ENCODE results near the gene HSP90B1. TPM values are rescaled to one million over a fixed set of nuclear protein-coding genes. Genes with fewer than 3 reads are reported as not detected.

Gene HSP90B1
- total and polyA plus RNA-seq, 2 of the 13 experiments (the other 11 are each of a cell fraction or from before 2014, with no cell fraction given) = 800 to 954 TPM

DNA sequence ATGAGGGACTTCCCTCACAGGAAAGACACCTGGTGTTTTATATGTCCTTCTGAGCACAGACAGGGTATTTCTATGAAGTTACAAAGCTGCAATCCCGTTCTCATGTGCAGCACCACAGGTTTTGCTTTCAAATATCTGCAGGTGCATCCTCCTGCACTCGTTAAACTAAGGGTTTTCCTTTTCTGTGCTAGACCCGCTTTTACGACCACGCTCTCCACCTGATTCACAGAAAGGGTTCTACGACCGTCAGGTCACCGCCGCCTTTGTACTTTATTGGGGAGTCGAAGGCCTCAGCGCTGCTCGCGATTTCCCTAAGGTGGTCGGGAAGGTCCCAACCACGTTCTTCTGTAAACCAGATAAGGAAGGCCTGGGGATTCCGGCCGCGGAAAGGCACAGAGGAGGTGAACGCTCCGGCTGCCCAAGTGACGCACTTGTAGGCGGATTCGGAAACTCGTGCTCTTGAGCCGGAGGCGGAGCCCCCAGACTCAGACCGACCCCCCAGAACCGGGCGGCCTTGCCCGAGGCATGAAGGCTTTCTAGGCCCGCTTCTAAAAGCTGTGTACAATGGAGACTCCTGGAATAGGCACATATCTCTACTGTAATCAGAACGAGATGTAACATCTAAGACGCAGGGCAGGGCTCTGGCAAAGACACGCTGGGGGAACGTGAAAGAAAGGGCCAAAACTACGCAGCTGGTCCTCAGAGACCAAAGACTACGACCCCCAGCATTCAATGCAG, 995 bp upstream of the HSP90B1 start (continued):
- TF ChIP-seq, protein P1, sequence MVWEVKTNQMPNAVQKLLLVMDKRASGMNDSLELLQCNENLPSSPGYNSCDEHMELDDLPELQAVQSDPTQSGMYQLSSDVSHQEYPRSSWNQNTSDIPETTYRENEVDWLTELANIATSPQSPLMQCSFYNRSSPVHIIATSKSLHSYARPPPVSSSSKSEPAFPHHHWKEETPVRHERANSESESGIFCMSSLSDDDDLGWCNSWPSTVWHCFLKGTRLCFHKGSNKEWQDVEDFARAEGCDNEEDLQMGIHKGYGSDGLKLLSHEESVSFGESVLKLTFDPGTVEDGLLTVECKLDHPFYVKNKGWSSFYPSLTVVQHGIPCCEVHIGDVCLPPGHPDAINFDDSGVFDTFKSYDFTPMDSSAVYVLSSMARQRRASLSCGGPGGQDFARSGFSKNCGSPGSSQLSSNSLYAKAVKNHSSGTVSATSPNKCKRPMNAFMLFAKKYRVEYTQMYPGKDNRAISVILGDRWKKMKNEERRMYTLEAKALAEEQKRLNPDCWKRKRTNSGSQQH (CRISPR knock-in tag; IDR thresholded peaks at IDR 0.05; ENCODE audit: low read depth) = 0 out of 2 replicates have a peak, but pooled peaks have one; percentile 45
- TF ChIP-seq ZNF501 (CRISPR knock-in tag; IDR thresholded peaks at IDR 0.05) (peak; percentile 58; the same call in 1 of the 2 replicates), ATF1 (CRISPR knock-in tag; IDR thresholded peaks at IDR 0.05) (peak; percentile 57; the same call in 1 of the 2 replicates), ZBTB21 (CRISPR knock-in tag; IDR thresholded peaks at IDR 0.05) (peak; percentile 57), ZNF329 (CRISPR knock-in tag; IDR thresholded peaks at IDR 0.05; ENCODE audit: low read depth) (no peak), ZNF569 (CRISPR knock-in tag; IDR thresholded peaks at IDR 0.05; ENCODE audit: borderline replicate concordance) (no peak), JUN (CRISPR knock-in tag; IDR thresholded peaks at IDR 0.05) (no peak), U2AF2 (IDR thresholded peaks at IDR 0.05; ENCODE audit: low read depth, low read length) (no peak), IKZF1 (IDR thresholded peaks at IDR 0.05) (no peak), CBX1 (IDR thresholded peaks at IDR 0.05; ENCODE audit: low read depth) (no peak), FOXJ3 (CRISPR knock-in tag; IDR thresholded peaks at IDR 0.05; ENCODE audit: borderline replicate concordance) (0 out of 2 replicates have a peak, but pooled peaks have one; percentile 20), PAF1 (CRISPR knock-in tag; IDR thresholded peaks at IDR 0.05) (no peak), ZNF776 (CRISPR knock-in tag; IDR thresholded peaks at IDR 0.05) (no peak), SUZ12 (IDR thresholded peaks at IDR 0.05; ENCODE audit: low read depth, low read length) (no peak; the same call in 1 of the 2 replicates), SMAD9 (CRISPR knock-in tag; IDR thresholded peaks at IDR 0.05) (0 out of 2 replicates have a peak, but pooled peaks have one; percentile 14), ZNF556 (CRISPR knock-in tag; IDR thresholded peaks at IDR 0.05; ENCODE audit: borderline replicate concordance) (0 out of 2 replicates have a peak, but pooled peaks have one; percentile 80), ZNF878 (CRISPR knock-in tag; IDR thresholded peaks at IDR 0.05) (no peak), RFXAP (CRISPR knock-in tag; IDR thresholded peaks at IDR 0.05; ENCODE audit: borderline replicate concordance) (peak; percentile 13; the same call in 1 of the 2 replicates), ZNF629 (CRISPR knock-in tag; conservative IDR thresholded peaks at IDR 0.05) (no peak), ZNF543 (CRISPR knock-in tag; IDR thresholded peaks at IDR 0.05) (no peak; the same call in 1 of the 2 replicates), KLF12 (CRISPR knock-in tag; IDR thresholded peaks at IDR 0.05; ENCODE audit: borderline replicate concordance) (no peak), ARNT2 (CRISPR knock-in tag; IDR thresholded peaks at IDR 0.05; ENCODE audit: low read depth) (no peak)
- TF ChIP-seq, protein P2, sequence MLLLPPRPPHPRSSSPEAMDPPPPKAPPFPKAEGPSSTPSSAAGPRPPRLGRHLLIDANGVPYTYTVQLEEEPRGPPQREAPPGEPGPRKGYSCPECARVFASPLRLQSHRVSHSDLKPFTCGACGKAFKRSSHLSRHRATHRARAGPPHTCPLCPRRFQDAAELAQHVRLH (CRISPR knock-in tag; IDR thresholded peaks at IDR 0.05; ENCODE audit: borderline replicate concordance, low read depth) = no peak
- TF ChIP-seq, protein P3, sequence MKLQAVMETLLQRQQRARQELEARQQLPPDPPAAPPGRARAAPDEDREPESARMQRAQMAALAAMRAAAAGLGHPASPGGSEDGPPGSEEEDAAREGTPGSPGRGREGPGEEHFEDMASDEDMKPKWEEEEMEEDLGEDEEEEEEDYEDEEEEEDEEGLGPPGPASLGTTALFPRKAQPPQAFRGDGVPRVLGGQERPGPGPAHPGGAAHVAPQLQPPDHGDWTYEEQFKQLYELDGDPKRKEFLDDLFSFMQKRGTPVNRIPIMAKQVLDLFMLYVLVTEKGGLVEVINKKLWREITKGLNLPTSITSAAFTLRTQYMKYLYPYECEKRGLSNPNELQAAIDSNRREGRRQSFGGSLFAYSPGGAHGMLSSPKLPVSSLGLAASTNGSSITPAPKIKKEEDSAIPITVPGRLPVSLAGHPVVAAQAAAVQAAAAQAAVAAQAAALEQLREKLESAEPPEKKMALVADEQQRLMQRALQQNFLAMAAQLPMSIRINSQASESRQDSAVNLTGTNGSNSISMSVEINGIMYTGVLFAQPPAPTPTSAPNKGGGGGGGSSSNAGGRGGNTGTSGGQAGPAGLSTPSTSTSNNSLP (IDR thresholded peaks at IDR 0.05; ENCODE audit: low read depth, low read length) = no peak
- TF ChIP-seq, protein P4, sequence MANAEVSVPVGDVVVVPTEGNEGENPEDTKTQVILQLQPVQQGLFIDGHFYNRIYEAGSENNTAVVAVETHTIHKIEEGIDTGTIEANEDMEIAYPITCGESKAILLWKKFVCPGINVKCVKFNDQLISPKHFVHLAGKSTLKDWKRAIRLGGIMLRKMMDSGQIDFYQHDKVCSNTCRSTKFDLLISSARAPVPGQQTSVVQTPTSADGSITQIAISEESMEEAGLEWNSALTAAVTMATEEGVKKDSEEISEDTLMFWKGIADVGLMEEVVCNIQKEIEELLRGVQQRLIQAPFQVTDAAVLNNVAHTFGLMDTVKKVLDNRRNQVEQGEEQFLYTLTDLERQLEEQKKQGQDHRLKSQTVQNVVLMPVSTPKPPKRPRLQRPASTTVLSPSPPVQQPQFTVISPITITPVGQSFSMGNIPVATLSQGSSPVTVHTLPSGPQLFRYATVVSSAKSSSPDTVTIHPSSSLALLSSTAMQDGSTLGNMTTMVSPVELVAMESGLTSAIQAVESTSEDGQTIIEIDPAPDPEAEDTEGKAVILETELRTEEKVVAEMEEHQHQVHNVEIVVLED (CRISPR knock-in tag; IDR thresholded peaks at IDR 0.05; ENCODE audit: borderline replicate concordance) = no peak; the same call in 1 of the 2 replicates
